A549 treated with ZK216348 at 1 μM for 4 hours (cell line): ENCODE results near the gene GIMAP6. TPM values are rescaled to one million over a fixed set of nuclear protein-coding genes. Genes with fewer than 3 reads are reported as not detected.

Source experiments
- total RNA-seq: library from RNA; stranded (reverse); fragments of 200-300 nt; extraction: Qiagen RNA extraction; gene quantifications from 5 replicates; pipeline ENCODE4 v1.2.3, GENCODE V29; 2022; ENCODE audit warnings: low read depth

The GIMAP6 gene
- not detected in 5 replicates for total RNA-seq

GRCh38 chr7:150631866-150632864 is at the start of gene GIMAP6:
GIMAP6 (minus strand) TSS chr7:150632385; CDS start chr7:150630142, 2,243 bp downstream.

Other genes with a start within 250 kb of the GIMAP6 start
- gene GIMAP8, start 181.8 kb downstream of the GIMAP6 start, total RNA-seq, result 0.06 TPM in 1 of 5 replicates, not detected in the others
- gene GIMAP7, start 117.5 kb downstream of the GIMAP6 start, total RNA-seq, result not detected in 5 replicates
- not detected in 5 replicates for gene GIMAP4, start 65.0 kb downstream of the GIMAP6 start, total RNA-seq
- gene GIMAP2, start 53.3 kb upstream of the GIMAP6 start, total RNA-seq, result not detected in 5 replicates
- not detected in 5 replicates for gene GIMAP1, start 84.2 kb upstream of the GIMAP6 start, total RNA-seq
- 0.24 TPM in 1 of 5 replicates, not detected in the others for gene GIMAP5, start 105.0 kb upstream of the GIMAP6 start, total RNA-seq
- not detected in 5 replicates for gene TMEM176B, start 168.0 kb upstream of the GIMAP6 start, total RNA-seq
- not detected in 5 replicates for gene TMEM176A, start 168.4 kb upstream of the GIMAP6 start, total RNA-seq
- gene AOC1, start 220.1 kb upstream of the GIMAP6 start, total RNA-seq, result 0.06 TPM in 1 of 5 replicates, not detected in the others